ENCODE measurements around the gene DIPK2B.

DNA sequence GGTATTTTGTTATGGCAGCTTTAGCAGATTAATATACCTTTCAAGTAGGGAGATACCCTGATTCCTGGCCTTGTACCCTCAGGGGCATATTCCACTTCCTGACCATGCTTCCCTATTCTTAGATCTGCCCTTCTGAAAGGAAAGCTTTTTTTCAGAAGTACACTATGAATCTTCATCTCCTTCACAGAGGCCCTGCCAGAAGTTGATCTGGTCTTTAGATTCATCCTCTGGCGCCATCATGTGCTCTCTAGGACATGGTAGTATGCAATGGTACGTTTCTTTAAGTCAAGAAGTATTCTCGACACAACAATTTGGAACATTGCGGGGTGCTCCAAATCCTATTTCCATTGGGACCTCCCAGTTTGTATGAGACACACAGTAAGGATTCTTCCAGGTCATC lies 39.6 kb upstream of the DIPK2B start:
- TF ChIP-seq CTCF (conservative IDR thresholded peaks at IDR 0.05; ENCODE audit: low read length), result peak; percentile 34
- TF ChIP-seq EZH2phosphoT487 (IDR thresholded peaks at IDR 0.05; ENCODE audit: borderline replicate concordance), result no peak
